ENCODE measurements around the gene PLOD1.
"Not testable (repeated sequence)": the region's sequence is repeated elsewhere in the genome, so short reads cannot be mapped to it uniquely, and the experiment has no call there.

Gene PLOD1

DNA sequence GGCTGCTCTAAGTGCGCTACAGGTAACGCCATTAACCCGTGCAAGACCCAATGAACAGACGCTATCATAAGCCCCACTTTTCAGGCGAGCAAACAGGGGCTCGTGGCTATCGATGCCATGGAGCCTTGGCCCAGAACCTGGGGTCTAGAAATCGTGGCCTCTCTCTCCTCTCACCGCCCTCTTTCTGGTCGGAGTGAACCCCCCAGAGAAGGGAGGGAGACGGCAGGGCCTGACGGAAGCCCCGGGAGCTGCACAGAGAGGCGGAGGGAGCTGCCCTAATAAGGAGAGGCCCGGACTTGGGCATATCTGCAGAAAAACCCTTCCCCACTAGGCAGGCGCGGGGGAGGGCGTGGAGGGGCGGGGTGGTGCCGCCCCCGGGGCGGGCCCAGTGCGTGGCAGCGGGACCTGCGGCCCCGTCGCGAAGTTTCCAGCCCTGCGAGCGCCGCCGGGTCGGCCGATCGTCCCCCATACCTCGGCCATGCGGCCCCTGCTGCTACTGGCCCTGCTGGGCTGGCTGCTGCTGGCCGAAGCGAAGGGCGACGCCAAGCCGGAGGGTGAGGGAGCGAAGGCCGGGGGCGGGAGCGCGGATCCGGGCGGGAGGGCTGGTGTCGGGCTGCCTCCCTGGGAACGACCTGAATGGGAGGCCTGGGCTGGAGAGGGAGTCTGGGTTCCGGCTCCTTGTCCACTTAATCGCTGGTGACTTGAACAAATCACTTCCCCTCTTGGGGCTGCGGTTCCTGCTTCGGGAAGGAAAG is at the start of gene PLOD1:
PLOD1 (plus strand) TSS at position 416 of the 755 bp plus-strand sequence; CDS start at position 479, 63 bp downstream.
- DNase-seq, result peak; percentile 62

DNA sequence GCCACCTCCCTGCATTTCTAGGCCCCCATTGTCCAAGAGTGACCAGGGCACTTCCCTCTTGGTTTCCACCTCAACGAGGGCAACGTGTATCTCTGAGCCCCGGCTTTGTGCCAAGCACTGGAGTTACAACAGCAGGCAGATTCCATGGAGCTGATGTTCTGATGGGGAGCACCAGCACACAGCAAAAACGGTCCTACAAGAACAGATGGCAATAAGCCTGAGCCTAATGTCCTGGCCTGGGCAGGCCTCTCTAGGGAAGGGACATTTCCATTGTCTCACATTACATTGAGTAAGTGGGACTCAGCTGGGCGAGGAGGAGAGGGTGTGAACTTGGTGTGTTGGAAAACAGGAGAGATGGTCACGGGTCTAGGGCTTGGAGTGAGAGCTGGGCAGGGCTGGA is 48.6 kb upstream of the PLOD1 start:
- no peak for DNase-seq

DNA sequence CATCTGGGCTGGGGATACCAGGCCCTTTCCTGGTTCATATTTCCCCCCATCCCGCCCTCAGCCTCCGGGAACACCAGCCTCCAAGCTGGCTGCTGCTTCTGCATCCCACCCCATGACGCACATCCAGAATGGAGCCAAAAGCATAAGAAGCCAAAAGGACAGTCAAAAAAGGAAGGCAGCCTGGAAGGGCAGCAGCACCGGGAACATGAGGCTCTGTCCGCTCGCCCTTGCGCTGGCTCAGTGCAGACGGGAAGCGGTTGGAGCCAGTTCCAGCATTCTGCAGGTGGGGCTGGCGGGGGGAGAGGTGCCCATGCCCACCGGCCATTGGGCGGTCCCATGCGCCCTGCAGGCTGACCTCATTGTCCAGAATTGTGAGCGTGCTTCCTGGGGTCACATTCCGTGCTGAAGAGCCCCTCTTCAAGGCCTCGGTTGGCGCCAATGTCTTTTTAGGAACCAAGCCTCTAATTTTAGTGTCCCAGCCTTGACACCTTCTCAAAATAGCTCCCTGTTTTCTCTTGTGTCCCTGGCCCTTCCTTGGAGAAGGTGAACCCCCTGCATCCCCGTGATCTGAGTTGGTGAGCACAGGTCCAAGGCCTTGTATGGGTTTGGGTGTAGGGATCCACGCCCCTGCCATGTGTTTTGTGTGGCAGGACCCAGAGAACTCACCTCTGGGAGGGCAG is 47.4 kb upstream of the PLOD1 start:
- no peak for DNase-seq

DNA sequence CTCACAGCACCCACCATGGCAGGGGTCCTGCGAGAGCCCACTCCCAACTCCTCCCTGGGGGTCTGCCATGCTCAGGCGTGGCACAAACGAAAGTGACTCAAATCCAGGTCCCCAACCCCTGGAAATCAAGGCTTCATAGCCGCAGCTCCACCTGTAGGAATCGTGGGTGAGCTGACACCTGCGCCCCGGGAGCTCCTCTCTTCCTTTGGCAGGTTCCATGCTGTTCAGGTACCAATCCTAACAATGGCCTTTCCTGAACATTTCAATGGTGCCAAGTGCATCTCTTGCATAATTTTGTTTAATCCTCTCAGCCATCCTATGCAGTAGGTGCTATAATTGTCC is 46.9 kb upstream of the PLOD1 start:
- DNase-seq, result no peak

DNA sequence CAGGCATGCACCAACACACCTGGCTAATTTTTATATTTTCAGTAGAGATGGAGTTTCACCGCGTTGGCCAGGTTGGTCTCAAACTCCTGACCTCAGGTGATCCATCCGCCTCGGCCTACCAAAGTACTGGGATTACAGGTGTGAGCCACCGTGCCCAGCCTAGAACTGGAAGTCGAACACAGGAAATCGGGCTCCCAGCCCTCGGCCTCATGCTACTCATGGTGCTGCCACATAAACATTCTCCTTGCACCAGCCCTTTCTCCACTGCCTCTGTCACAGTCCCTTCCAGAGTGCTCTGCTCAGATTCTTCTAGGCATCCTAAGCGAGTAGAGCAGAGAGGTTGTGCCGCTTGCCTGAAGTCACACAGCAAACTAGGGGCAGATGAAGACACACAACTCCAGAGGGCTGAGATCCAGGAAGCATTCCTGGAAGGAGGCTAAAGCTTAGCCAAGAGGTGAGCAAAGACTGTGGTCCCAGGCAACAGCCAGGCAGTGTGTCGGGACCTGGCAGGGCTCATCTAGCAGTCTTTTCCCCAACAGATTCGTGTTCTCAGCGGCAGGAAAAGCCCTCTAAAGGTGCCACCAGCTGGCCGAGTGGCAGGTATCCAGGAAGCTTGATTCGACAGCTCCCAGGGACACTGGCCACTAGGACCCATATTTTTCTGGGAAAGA is 46.2 kb upstream of the PLOD1 start:
- no peak for DNase-seq

DNA sequence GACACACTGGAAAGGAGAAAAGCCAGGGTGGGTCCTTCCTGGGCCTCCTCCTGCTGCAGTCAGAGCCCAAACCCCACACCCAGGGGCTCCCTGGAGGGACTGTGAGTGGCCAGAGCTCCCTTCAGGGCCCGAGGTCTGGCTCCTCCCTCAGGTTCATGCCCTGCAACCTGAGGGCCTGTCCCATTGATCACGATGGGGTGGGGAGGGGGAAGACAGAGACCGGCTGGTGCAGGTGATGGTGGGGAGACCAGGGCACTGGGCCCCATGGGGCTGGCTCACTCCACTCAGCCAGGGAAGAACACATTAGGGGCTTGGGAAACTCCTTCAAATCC is 45.7 kb upstream of the PLOD1 start:
- DNase-seq, result no peak

DNA sequence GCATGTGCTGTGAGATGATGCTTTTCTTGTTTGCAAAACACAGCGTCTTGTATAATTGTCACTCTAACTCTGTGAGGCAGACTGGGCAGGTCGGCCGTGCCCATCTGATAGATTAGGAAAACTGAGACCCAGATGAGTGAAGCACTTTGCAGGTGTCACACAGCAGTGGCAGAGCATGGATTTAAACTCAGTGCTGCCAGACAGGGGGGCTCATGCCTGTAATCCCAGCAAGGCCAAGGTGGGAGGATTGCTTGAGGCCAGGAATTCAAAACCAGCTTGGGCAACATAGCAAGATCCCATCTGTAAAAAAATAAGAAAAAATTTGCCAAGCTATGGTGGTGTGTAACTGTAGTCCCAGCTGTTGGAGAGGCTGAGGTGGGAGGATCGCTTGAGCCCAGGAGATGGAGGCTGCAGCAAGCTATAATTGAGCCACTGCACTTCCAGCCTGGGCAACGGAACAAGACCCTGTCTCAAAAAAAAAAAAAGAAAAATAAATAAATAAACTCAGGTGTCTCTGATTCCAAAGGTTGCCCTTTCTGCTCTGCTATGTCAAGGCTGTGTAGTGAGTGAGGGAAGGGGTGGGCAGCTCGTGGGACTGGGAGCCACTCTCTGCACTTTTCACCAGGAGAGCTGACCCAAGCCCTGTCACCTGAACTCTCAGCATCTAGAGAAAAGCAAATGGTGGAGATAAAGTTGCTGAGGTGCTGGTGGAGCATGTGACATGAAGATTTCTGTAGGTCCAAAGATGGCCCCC is 42.9 kb upstream of the PLOD1 start:
- DNase-seq, result no peak

DNA sequence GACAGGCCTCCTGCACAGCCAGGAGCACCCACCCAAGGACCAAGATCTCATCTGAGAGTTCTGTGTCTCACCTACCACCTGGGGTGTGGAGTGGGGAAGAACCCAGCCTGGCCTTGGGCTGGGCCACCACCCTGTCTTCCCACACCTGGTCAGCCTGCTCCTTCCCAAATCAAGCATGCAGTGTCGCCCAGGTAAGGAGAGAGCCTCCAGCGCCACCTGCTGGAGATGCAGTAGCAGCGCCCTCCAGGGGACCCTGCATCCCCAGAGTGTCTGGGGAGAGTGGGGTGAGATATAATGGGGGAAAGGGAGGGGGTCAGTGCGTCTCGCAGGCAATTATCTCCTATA is 40.6 kb upstream of the PLOD1 start:
- DNase-seq, result no peak

DNA sequence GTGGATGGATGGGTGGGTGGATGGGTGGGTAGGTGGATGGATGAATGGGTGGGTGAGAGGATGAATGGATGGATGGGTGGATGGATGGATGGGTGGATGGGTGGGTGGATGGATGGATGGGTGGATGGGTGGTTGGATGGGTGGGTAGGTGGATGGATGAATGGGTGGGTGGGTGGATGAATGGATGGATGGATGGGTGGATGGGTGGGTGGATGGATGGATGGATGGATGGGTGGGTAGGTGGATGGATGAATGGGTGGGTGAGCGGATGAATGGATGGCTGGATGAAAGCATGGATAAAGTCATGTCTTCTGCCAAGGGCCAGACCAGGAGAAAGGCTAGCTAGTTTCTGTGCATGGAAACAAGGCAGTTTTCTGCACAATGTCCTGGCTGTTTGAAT is 40.0 kb upstream of the PLOD1 start:
- DNase-seq, result not testable (repeated sequence)

DNA sequence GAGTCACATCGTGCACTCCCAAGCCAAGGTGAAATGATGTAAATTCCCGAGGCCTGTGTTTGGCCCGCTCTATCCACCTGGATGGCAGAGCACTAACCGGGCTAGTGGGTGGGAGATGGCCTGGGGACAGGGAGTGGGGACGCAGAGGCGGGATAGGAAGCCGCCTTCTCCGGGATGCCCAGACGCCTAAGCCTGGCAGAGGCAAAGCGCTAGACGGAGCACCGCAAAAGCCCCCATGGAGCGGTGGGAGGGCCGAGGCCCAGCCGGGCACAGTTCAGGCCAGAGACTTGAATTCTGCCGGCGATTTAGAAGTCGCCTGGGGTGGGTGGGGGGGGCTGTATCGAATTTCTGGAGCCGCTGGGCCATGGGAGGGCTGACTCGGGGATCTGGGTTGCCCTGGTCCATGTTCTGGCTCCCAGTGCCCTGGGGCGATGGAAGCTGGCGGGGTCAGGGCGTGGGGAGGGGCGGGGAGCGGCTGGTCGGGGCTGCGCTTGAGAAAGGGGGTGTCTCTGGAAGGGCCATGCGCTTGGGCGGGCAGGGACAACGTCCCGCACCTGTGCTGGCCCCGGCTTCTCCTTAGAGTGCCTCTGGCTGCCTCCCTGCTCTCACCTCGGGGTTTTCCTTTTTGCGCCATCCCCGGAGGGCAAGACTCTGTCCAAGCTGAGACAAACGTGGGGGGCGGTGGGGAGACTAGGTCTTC is 36.3 kb upstream of the PLOD1 start:
- DNase-seq, result no peak

DNA sequence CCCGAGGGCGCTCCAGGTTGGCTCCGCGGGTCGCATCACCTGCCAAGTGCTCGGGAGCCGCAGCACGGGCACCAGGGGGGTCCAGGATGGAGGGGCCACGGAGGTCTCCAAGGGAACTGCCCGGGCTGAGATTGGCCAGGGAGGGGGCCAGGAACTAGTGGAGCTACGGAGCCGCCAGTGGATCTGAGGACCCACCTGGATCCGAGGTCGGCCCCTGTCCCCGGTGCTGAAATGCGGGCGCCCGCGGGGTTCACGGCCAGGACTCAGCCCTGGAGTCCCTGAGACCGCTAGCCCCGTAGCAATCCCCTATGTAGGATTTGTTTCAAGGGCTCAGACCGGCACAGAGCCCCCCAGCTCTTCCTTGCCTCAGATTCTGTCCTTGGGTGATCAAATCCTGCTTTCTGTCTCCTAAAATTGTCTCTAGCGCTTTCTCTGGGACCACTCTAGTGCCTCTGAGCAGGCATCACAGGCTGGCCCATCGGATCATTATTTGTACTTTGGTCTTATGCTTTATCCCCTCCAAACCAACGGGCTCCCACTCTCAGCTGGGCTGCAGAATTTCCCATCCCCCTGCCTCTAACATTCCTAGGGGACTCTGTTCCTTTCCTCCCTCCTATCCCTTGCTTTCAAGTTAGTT is 35.6 kb upstream of the PLOD1 start:
- no peak for DNase-seq

DNA sequence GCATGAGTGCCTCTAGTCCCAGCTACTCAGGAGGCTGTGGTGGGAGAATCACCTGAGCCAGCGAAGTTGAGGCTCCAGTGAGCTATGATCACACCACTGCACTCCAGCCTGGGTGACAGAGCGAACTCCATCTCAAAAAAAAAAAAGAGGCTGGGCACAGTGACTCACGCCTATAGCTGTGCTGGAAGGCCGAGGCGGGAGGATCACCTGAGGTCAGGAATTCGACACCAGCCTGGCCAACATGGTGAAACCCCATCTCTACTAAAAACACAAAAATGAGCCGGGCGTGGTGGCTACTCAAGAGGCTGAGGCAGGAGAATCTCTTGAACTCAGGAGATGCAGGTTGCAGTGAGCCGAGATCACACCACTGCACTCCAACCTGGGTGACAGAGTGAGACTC is 33.1 kb upstream of the PLOD1 start:
- DNase-seq, result not testable (repeated sequence)

DNA sequence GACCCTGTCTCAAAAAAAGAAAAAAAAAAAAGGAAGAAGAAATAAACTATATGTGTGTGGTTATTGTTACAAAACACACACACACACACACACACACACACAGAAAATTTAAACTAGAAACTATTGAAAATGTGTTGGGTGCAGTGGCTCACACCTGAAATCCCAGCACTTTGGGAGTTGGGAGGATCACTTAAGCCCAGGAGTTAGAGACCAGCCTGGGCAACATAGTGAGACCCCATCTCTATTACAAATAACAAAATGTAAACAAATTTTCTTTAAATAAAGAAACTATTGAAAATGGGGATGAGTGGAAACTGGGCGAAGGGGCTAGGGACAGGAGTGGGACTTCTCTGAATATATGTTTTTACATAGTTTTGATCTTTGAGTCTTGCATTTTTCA is 31.3 kb upstream of the PLOD1 start:
- no peak for DNase-seq

DNA sequence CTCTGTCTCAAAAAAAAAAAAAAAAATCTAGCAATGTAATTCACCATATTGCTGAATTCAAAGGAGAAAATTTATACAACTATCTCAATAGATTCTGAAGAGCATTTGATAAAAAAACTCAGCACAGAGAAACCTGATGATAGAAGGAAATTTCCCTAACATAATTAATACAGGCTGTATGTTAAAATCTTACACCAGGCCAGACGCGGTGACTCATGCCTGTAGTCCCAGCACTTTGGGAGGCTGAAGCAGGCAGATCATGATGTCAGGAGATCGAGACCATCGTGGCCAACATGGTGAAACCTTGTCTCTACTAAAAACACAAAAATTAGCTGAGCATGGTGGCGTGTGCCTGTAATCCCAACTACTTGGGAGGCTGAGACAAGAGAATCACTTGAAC is 30.4 kb upstream of the PLOD1 start:
- DNase-seq, result not testable (repeated sequence)

DNA sequence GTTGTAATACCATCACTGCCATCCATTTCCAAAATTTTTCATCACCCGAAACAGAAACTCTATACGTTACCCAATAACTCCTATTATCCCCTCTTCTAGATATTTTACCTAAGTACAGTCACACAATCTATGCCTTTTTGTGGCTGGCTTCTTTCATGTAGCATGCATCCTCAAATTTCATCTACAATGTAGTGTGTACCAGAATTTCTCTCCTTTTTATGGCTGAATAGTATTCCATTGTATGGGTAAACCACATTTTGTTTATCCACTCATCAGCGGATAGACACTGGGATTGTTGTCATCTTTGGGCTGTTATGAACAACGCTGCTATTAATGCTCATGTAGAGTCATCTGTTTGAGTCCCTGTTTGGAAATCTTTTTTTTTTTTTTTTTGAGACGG is 29.5 kb upstream of the PLOD1 start:
- DNase-seq, result no peak

DNA sequence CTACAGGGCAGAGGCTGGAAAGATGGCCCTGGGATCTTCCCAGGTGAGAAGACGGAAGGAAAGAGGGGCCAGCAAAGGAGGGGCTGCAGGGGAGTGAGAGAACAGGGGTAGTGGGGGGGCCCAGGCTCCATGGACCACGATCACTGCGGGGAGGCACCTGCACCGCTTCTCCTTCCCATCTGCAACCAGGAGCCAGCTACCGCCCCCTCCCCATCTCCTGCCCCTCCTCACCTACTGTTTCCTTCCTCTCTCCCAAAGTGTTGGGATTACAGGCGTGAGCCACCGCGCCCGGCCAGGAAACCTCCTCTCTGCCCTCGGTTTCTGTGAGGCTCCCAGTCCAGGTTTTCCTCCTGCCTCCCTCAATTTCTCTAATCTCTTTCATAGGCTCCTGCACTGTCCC is 27.6 kb upstream of the PLOD1 start:
- DNase-seq, result no peak

DNA sequence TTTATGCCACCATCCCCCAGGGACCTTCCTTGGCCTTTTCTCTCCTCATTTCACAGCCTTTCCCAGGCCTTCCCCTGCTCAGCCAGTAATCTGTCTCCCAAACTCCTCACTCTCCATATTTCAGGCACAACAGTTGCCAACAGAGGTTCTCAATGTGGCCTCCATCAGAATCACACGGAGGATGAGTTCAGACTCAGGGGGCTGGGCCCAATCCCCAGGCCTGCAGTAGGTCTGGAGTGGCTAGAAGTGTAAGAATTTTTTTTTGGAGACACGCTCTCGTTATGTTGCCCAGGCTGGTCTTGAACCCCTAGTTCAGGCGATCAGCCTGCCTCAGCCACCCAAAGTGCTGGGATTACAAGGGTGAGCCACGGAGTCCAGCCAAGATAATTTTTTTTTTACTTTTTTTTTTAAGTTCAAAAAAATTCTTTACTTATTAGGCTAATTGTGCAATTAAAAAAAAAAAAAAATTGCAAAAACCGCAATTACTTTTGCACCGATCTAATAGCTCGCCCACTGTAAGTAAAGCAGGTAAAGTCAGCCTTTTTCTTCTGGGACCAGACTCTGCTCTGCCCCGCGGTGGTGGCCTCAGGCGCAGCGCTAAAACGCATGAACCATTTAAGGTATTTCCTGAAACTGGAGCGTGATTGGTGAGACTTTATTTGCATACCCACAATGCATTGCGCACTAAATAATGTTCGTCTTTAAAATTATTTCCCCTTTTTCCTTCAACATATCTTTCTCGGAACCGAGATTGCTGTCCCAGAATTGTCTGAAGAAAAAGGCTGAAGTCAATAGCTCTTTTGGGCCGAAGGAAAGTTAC is 27.0 kb upstream of the PLOD1 start:
- DNase-seq, result peak; percentile 54

DNA sequence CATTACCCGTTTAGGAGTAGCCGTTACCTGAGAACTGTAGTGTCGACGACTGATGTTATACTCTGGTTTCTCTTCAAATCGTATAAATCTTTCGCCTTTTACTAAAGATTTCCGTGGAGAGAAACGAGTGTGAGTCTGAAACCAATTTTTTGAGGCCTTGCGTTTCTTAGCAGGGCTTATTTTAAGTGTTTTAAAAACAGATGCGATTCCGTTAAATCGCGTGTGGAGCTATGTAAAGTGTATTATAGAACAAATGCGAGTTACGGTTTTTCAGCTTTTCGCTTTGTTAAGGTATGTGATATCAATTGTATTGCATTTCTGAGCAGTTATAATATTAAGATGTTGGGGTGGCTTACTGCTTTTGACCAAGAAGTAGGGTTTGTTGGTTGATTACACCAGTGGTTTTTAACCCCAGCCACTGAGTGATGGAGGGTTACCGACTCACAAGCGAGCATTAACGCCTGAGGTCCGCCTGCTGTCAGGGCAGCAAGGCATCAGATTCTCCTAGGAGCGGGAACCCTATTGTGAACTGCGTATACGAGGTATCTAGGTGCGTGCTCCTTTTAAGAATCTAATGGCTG is 26.3 kb upstream of the PLOD1 start:
- DNase-seq, result peak; percentile 95

DNA sequence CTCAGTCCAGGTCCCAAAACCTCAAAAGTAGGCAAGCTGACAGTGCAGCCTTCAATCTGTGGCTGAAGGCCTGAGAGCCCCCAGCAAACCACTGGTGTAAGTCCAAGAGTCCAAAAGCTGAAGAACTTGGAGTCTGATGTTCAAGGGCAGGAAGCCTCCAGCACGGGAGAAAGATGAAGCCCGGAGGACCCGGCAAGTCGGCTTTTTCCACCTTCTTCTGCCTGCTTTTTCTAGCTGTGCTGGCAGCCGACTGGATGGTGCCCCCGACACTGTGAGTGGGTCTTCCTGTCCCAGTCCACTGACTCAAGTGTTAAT is 23.6 kb upstream of the PLOD1 start:
- not testable (repeated sequence) for DNase-seq

DNA sequence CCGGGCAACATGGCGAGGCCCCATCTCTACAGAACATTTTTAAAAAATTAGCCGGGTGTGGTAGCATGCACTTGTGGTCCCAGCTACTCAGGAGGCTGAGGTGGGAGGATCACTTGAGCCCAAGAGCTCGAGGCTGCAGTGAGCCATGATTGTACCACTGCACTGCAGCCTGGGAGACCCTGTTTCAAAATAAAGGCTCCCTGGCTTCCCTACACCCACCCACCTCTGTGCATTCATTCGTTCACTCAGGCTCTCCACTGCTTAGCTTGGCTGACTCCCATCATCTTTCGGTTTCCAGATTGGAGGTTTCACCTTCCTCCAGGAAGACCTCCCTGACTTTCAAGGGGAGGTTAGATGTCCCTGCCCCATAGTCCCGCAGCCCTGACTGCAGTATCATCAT is 22.5 kb upstream of the PLOD1 start:
- DNase-seq, result no peak

DNA sequence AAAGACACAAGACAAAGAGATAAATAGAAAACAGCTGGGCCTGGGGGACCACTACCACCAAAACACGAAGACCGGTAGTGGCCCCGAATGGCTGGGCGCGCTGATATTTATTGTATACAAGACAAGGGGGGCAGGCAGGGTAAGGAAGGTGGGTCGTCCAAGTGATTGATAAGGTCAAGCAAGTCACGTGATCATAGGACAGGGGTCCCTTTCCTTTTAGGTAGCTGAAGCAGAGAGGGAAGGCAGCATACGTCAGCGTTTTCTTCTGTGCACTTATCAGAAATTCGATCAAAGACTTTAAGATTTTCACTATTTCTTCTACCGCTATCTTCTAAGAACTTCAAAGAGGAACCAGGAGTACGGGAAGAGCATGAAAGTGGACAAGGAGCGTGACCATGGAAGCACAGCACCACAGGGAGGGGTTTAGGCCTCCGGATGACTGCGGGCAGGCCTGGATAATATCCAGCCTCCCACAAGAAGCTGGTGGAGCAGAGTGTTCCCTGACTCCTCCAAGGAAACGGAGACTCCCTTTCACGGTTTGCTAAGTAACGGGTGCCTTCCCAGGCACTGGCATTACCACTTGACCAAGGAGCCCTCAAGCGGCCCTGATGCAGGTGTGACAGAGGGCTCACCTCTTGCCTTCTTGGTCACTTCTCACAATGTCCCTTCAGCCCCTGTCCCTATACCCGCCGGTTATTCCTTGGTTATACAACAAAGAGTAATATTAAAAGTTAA is 21.9 kb upstream of the PLOD1 start:
- DNase-seq, result not testable (repeated sequence)

All from GOT3 (cell line).